SK-N-SH (cell line): ENCODE measurements around the gene CBX1.

ENCODE experiments used
- EP300 ChIP-seq, 2 experiments: IDR thresholded peaks; 2 replicates each; pipeline versions ENCODE4 v1.4.0 to v1.6.1; 2012; ENCODE audit warnings: borderline replicate concordance in 1 of 2, low read depth in 1 of 2, low read length in 1 of 2
- FOXM1 ChIP-seq: IDR thresholded peaks from 2 replicates; pipeline ENCODE4 v1.4.0; 2012; ENCODE audit warnings: low read depth, mild to moderate bottlenecking
- MXI1 ChIP-seq: IDR thresholded peaks from 2 replicates; pipeline ENCODE4 v1.6.1; 2012; ENCODE audit warnings: mild to moderate bottlenecking, low read depth, low read length, improper control_type of control experiment
- POLR2AphosphoS5 ChIP-seq: IDR thresholded peaks from 2 replicates; pipeline ENCODE4 v1.6.1; 2012; ENCODE audit warnings: low read depth, low read length
- SIN3A ChIP-seq: IDR thresholded peaks from 2 replicates; pipeline ENCODE4 v1.6.1; 2012; ENCODE audit warnings: low read depth, mild to moderate bottlenecking, low read length, moderate library complexity, borderline replicate concordance
- TAF1 ChIP-seq: IDR thresholded peaks from 2 replicates; pipeline ENCODE4 v1.6.1; 2012; ENCODE audit warnings: low read depth, mild to moderate bottlenecking, low read length, moderate library complexity, borderline replicate concordance
- TCF12 ChIP-seq: IDR thresholded peaks from 2 replicates; pipeline ENCODE4 v1.4.0; 2012
- TF ChIP-seq, protein P1 (sequence below): fragments of 200-600 bp; sonication (generic); IDR thresholded peaks from 2 replicates; pipeline ENCODE4 v1.6.1; 2017; ENCODE audit warnings: antibody characterized with exemption, mild to moderate bottlenecking, moderate library complexity
- TF ChIP-seq, protein P2 (sequence below): IDR thresholded peaks from 2 replicates; pipeline ENCODE4 v1.4.0; 2012; ENCODE audit warnings: low read depth
- TF ChIP-seq, protein P3 (sequence below): fragments of 150-350 bp; IDR thresholded peaks from 2 replicates; pipeline ENCODE4 v1.6.1; 2016; ENCODE audit warnings: mild to moderate bottlenecking, low read depth, low read length

DNA sequence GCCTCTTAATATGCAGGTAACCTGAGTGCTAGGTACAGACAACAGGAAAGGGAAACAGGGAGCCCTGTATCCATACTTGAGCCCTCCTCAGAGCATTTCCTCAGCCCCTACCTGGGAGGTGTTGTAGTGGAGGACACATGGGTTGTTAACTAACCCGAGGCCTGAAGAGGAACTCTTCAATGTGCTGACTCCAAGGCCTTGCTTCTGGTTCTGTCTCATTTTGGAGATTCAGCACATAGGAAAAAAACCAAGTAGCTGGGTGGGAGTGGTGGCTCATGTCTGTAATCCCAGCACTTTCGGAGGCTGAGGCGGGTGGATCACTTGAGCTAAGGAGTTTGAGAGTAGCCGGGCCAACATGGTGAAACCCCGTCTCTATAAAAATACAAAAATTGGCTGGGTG lies 31.1 kb upstream of the CBX1 start:
- TF ChIP-seq MXI1 (no peak), EP300 (IDR thresholded peaks at IDR 0.05; ENCODE audit: borderline replicate concordance in 1 of 2, low read depth in 1 of 2, low read length in 1 of 2) (no peak), FOXM1 (no peak), TCF12 (no peak), SIN3A (no peak), POLR2AphosphoS5 (no peak), TAF1 (no peak)
- TF ChIP-seq, protein P1, sequence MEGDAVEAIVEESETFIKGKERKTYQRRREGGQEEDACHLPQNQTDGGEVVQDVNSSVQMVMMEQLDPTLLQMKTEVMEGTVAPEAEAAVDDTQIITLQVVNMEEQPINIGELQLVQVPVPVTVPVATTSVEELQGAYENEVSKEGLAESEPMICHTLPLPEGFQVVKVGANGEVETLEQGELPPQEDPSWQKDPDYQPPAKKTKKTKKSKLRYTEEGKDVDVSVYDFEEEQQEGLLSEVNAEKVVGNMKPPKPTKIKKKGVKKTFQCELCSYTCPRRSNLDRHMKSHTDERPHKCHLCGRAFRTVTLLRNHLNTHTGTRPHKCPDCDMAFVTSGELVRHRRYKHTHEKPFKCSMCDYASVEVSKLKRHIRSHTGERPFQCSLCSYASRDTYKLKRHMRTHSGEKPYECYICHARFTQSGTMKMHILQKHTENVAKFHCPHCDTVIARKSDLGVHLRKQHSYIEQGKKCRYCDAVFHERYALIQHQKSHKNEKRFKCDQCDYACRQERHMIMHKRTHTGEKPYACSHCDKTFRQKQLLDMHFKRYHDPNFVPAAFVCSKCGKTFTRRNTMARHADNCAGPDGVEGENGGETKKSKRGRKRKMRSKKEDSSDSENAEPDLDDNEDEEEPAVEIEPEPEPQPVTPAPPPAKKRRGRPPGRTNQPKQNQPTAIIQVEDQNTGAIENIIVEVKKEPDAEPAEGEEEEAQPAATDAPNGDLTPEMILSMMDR, result no peak
- TF ChIP-seq, protein P2, sequence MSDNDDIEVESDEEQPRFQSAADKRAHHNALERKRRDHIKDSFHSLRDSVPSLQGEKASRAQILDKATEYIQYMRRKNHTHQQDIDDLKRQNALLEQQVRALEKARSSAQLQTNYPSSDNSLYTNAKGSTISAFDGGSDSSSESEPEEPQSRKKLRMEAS, result no peak
- TF ChIP-seq, protein P3, sequence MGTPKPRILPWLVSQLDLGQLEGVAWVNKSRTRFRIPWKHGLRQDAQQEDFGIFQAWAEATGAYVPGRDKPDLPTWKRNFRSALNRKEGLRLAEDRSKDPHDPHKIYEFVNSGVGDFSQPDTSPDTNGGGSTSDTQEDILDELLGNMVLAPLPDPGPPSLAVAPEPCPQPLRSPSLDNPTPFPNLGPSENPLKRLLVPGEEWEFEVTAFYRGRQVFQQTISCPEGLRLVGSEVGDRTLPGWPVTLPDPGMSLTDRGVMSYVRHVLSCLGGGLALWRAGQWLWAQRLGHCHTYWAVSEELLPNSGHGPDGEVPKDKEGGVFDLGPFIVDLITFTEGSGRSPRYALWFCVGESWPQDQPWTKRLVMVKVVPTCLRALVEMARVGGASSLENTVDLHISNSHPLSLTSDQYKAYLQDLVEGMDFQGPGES, result no peak
